K562 (cell line): ENCODE data around the gene PAEP. TPM values are rescaled to one million over a fixed set of nuclear protein-coding genes. Genes with fewer than 3 reads are reported as not detected.

ENCODE experiments used
- C11orf30 ChIP-seq: fragments of 450-650 bp; IDR thresholded peaks from 2 replicates; pipeline ENCODE4 v1.6.1; 2016; ENCODE audit warnings: low read depth, mild to moderate bottlenecking
- CBX3 ChIP-seq, 2 experiments: IDR thresholded peaks; 1 replicate in 1 of 2; 2 replicates in 1 of 2; pipeline ENCODE4 v1.6.1; 2012; ENCODE audit warnings: inconsistent platforms in 2 of 2, low read length in 2 of 2, borderline replicate concordance in 1 of 2, control low read depth in 1 of 2
- ETV1 ChIP-seq: fragments of 450-650 bp; conservative IDR thresholded peaks from 2 replicates; pipeline ENCODE4 v1.6.1; 2016; ENCODE audit warnings: missing genetic modification characterization, control low read depth, low read depth, missing compliant biosample characterization
- GABPA ChIP-seq: fragments of 200-800 bp; sonication (Bioruptor generic); conservative IDR thresholded peaks from 2 replicates; pipeline ENCODE4 v1.6.1; 2016; ENCODE audit warnings: low read depth, missing genetic modification characterization, missing compliant biosample characterization
- HDAC6 ChIP-seq: IDR thresholded peaks from 2 replicates; pipeline ENCODE4 v1.6.1; 2012; ENCODE audit warnings: low read depth, mild to moderate bottlenecking, control low read depth, inconsistent platforms, low read length, moderate library complexity
- KAT7 ChIP-seq: sonication (generic); formaldehyde crosslinking; IDR thresholded peaks from 2 replicates; pipeline ENCODE4 v1.8.0; 2022; ENCODE audit warnings: missing genetic modification reagents, mild to moderate bottlenecking, borderline replicate concordance
- MCM3 ChIP-seq: fragments of 450-650 bp; IDR thresholded peaks from 2 replicates; pipeline ENCODE4 v1.6.1; 2016
- RHOXF2B ChIP-seq: fragments of 250-450 bp; sonication (Bioruptor Pico); conservative IDR thresholded peaks from 2 replicates; pipeline ENCODE4 v1.5.1; 2021
- SMARCE1 ChIP-seq: fragments of 450-650 bp; IDR thresholded peaks from 2 replicates; pipeline ENCODE4 v1.7.1; 2016; ENCODE audit warnings: mild to moderate bottlenecking
- SPI1 ChIP-seq: IDR thresholded peaks from 2 replicates; pipeline ENCODE4 v1.6.1; 2011; ENCODE audit warnings: low read depth, low read length, control low read depth, borderline replicate concordance
- TFAM ChIP-seq: fragments of 250-450 bp; sonication (Bioruptor Pico); conservative IDR thresholded peaks from 2 replicates; pipeline ENCODE4 v1.5.0; 2021; ENCODE audit warnings: mild to moderate bottlenecking, moderate library complexity
- WHSC1 ChIP-seq: IDR thresholded peaks from one replicate; pipeline ENCODE4 v1.6.1; 2012; ENCODE audit warnings: low read length, control low read depth, inconsistent platforms
- XRCC3 ChIP-seq: fragments of 450-650 bp; IDR thresholded peaks from 2 replicates; pipeline ENCODE4 v1.6.1; 2017; ENCODE audit warnings: mild to moderate bottlenecking, moderate library complexity
- ZFP1 ChIP-seq: fragments of 450-650 bp; formaldehyde crosslinking; IDR thresholded peaks from 2 replicates; pipeline ENCODE4 v1.4.0; 2020; ENCODE audit warnings: mild to moderate bottlenecking, mixed read lengths
- ZNF507 ChIP-seq: conservative IDR thresholded peaks from 2 replicates; pipeline ENCODE4 v1.6.1; 2017; ENCODE audit warnings: missing genetic modification characterization, missing compliant biosample characterization
- polyA plus RNA-seq, 8 experiments: library from polyadenylated mRNA; depleted of rRNA in 4 of 8; stranded (reverse) in 5 of 8; unstranded in 3 of 8; fragments of >200 nt; fragmentation: Nextera tagmentation in 2 of 8; fragmentation: Illumina TruSeq in 1 of 8; extraction: Ambion mirVana in 2 of 8; extraction: Trizol in 1 of 8; gene quantifications; 2 replicates each; pipeline versions ENCODE4 v1.2.1 to v1.2.3, GENCODE V29; 2011 to 2014; ENCODE audit warnings: inconsistent platforms in 1 of 8, missing spikeins in 1 of 8
- total RNA-seq, 7 experiments: library from RNA; depleted of rRNA in 6 of 7; stranded (reverse); fragments of >200 nt in 6 of 7; fragmentation: Illumina TruSeq in 2 of 7; extraction: Trizol in 2 of 7; gene quantifications; 2 replicates each; pipeline versions ENCODE4 v1.2.1 to v1.2.3, GENCODE V29; 2011 to 2021; ENCODE audit warnings: low replicate concordance in 1 of 7

Gene PAEP
- total and polyA plus RNA-seq, 9 of the 15 experiments (the other 6 are each of a cell fraction or from before 2014, with no cell fraction given): 0.22 to 4.5 (median 0.58) TPM

DNA sequence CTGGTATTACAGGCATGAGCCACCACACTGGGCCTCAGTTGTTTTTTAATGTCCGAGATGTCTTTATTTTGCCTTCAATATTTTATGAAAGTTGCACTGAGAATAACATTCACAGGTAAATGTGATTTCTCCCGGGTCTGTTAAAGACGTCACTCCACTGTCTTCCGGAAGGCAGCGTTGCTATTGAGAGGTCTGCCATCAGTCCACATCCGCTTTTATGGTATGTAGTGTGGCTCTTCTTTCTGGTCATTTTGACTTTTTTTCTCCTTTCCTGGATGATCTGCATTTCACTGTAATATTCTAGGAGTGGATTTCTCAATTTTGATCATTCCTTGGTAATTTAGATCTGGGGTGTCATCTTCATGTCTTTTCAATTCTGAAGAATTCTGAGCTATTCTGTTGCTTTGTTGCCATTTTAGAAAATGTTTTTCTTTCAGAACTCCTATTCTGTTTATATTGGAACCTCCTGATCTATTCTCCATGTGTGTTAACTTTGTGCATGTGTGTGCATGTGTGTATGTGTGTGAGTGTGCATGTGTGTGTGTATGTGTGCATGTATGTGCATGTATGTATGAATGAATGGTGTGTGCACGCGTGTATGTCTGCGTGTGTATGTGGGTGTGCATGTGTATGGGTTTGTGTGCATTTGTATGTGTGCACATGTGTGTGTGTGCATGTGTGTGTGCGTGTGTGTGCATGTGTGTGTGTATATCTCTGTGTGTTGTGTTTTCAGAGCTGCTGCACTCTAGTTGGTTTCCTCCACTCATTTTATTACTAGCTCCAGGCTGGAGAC lies 42.2 kb upstream of the PAEP start (continued):
- TF ChIP-seq SPI1: 0 out of 2 replicates have a peak, but pooled peaks have one; percentile 10
- no peak for TF ChIP-seq C11orf30
- no peak for TF ChIP-seq MCM3
- TF ChIP-seq HDAC6: no peak
- peak; percentile 69 for TF ChIP-seq ETV1
- no peak for TF ChIP-seq XRCC3
- TF ChIP-seq ZNF507 (tag): no peak
- TF ChIP-seq SMARCE1: no peak
- TF ChIP-seq CBX3 (IDR thresholded peaks at IDR 0.05; ENCODE audit: borderline replicate concordance in 1 of 2, low read length in 2 of 2): peak in 1 of 2 experiments; percentile 54; a peak in 1 of 3 replicates
- TF ChIP-seq RHOXF2B (CRISPR knock-in tag): no peak
- TF ChIP-seq ZFP1 (CRISPR knock-in tag): no peak
- no peak for TF ChIP-seq WHSC1
- TF ChIP-seq GABPA: 0 out of 2 replicates have a peak, but pooled peaks have one; percentile 30
- TF ChIP-seq TFAM (CRISPR knock-in tag): no peak
- no peak for TF ChIP-seq KAT7
